ENCODE results near the gene POU5F1. TPM values are rescaled to one million over a fixed set of nuclear protein-coding genes. Genes with fewer than 3 reads are reported as not detected.

Gene POU5F1
- total RNA-seq, 1 experiment from 2014 or later, result 1.1 TPM

DNA sequence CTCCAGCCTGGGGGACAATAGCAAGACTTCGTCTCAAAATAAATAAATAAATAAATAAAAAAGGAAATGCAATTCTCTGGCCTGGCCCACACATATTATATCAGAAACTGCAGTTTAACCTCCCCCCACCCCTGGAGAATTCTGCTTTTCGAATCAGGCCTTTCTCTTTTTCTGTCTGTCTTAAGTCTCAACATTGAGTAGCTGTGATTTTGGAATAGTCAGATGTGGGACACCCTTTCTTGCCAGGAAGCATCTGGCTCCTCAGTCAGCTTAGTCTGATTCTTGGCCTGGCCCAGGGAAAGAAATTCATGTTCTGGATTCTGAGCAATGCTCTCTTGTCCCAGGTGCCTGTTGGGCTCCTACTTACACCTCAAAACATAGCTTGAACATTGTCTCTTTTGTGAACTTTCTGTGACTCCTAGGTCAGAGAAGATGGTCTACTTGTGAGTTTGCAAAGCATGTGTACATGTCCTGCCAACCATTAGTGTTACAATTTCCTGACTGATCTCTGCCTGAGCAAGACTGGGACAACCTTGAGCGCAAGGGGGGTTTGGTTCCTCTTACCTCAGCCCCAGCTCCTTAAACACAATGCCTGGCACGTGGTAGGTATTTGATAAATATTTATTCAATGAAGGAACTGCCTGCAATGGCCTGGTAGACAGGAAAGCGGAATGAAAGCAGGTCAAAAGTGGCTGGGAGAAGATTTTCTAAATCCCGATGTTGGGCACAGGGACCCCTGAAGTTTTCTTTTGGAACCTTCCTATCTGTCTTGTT lies 23.8 kb upstream of the POU5F1 start:
- DNase-seq (ENCODE audit: low read depth, low spot score) (no peak), ATAC-seq (no peak)
- H3K36me3 ChIP-seq (ENCODE audit: control insufficient read depth, insufficient read depth, low read length), result no peaks in the 10 kb centered on the region
- in situ Hi-C loops (cut with HindIII; ENCODE audit: low pct_unique_long_range_greater_than_20kb, low sequenced_read_pairs) (no loop called here), intact Hi-C loops (cut with micrococcal nuclease; ENCODE audit: unreplicated experiment) (no loop called here)
- H3K9me3 ChIP-seq (ENCODE audit: control insufficient read depth, insufficient read depth, low read depth, low read length), result no peaks in the 10 kb centered on the region
- H3K4me1 ChIP-seq (ENCODE audit: control insufficient read depth, insufficient read depth, low read length), result peaks cover 3% of the 10 kb centered on the region
- no TSS peak for BruUV-seq (replicated peaks)
- no peak overlapping the region; the same call in 1 of the 2 replicates for H3K27ac ChIP-seq (ENCODE audit: low read length)
- ChIA-PET CTCF (interaction anchor here (0.6 kb wide), 1 partner anchor 267 kb away, joined by 3 read pairs; no protein-coding TSS in a partner anchor), POLR2A (interaction anchor here (0.5 kb wide), 1 partner anchor 453 kb away, joined by 3 read pairs; no protein-coding TSS in a partner anchor)
- H3K27me3 ChIP-seq (ENCODE audit: control insufficient read depth, insufficient read depth, low read length), result no peaks in the 10 kb centered on the region
- no peak for TF ChIP-seq TCF7L2 (IDR thresholded peaks at IDR 0.05; ENCODE audit: low read depth, low read length)
- no peak for TF ChIP-seq POLR2AphosphoS5 (IDR thresholded peaks at IDR 0.05; ENCODE audit: low read depth, low read length)
- no peak for TF ChIP-seq SIN3A (IDR thresholded peaks at IDR 0.05; ENCODE audit: borderline replicate concordance, insufficient read depth, low read depth, low read length)
- TF ChIP-seq REST (IDR thresholded peaks at IDR 0.05; ENCODE audit: insufficient read depth in 1 of 2, low read depth in 2 of 2, low read length in 1 of 2), result no peak
- no peak overlapping the region for H3K4me3 ChIP-seq (ENCODE audit: low read depth in 2 of 2, low read length in 2 of 2)

DNA sequence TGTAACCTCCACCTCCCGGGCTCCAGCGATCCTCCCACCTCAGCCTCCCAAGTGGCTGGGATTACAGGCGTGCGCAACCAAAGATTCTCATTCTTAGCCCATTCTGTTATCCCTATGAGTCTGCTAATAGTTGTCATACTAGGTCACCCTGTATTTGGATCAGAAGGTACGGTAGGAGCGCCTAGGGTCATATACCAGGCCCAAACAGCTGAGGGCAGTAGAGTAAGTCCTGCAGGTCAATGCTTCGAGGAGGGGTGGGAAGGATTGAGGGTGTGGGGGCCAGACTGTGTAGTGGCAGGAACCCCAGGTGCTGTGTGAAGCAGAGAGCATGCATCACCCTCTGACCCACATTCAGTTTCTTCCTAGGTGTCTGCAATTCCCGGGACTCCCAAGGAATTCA lies 22.7 kb upstream of the POU5F1 start:
- DNase-seq (ENCODE audit: low read depth, low spot score) (no peak), ATAC-seq (no peak)
- ChIA-PET CTCF (interaction anchor here (0.6 to 0.7 kb wide), 4 partner anchors 50 to 503 kb away, joined by 3 to 6 read pairs (median 4); partner anchors contain the start of gene NRM), POLR2A (interaction anchor here (0.7 kb wide), 1 partner anchor 166 kb away, joined by 6 read pairs; no protein-coding TSS in a partner anchor)
- Histone ChIP-seq H3K4me1 (ENCODE audit: control insufficient read depth, insufficient read depth, low read length) (peaks cover 3% of the 10 kb centered on the region), H3K9me3 (ENCODE audit: control insufficient read depth, insufficient read depth, low read depth, low read length) (no peaks in the 10 kb centered on the region), H3K4me3 (ENCODE audit: low read depth in 2 of 2, low read length in 2 of 2) (no peak overlapping the region), H3K27me3 (ENCODE audit: control insufficient read depth, insufficient read depth, low read length) (no peaks in the 10 kb centered on the region), H3K36me3 (ENCODE audit: control insufficient read depth, insufficient read depth, low read length) (no peaks in the 10 kb centered on the region), H3K27ac (ENCODE audit: low read length) (no peak overlapping the region)
- no TSS peak for BruUV-seq (replicated peaks)
- in situ Hi-C loops (cut with HindIII; ENCODE audit: low pct_unique_long_range_greater_than_20kb, low sequenced_read_pairs), result no loop called here
- TF ChIP-seq, protein P1, sequence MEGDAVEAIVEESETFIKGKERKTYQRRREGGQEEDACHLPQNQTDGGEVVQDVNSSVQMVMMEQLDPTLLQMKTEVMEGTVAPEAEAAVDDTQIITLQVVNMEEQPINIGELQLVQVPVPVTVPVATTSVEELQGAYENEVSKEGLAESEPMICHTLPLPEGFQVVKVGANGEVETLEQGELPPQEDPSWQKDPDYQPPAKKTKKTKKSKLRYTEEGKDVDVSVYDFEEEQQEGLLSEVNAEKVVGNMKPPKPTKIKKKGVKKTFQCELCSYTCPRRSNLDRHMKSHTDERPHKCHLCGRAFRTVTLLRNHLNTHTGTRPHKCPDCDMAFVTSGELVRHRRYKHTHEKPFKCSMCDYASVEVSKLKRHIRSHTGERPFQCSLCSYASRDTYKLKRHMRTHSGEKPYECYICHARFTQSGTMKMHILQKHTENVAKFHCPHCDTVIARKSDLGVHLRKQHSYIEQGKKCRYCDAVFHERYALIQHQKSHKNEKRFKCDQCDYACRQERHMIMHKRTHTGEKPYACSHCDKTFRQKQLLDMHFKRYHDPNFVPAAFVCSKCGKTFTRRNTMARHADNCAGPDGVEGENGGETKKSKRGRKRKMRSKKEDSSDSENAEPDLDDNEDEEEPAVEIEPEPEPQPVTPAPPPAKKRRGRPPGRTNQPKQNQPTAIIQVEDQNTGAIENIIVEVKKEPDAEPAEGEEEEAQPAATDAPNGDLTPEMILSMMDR (IDR thresholded peaks at IDR 0.05), result no peak
- TF ChIP-seq TCF7L2 (IDR thresholded peaks at IDR 0.05; ENCODE audit: low read depth, low read length) (no peak), REST (IDR thresholded peaks at IDR 0.05; ENCODE audit: insufficient read depth in 1 of 2, low read depth in 2 of 2, low read length in 1 of 2) (no peak), POLR2AphosphoS5 (IDR thresholded peaks at IDR 0.05; ENCODE audit: low read depth, low read length) (no peak), SIN3A (IDR thresholded peaks at IDR 0.05; ENCODE audit: borderline replicate concordance, insufficient read depth, low read depth, low read length) (no peak)
- intact Hi-C loops (cut with micrococcal nuclease; ENCODE audit: unreplicated experiment), result no loop called here

Data from Panc1 (cell line).